Heart left ventricle (tissue), 16 donors: ENCODE measurements around the gene GRIA3. TPM values are rescaled to one million over a fixed set of nuclear protein-coding genes. Genes with fewer than 3 reads are reported as not detected.

Experiments used
- ATAC-seq, 4 donors: fragments of 200-7000 bp; cut with Tn5 transposase; one replicate each; pipeline ENCODE4 v1.9.1; 2020 to 2022; ENCODE audit warnings: moderate library complexity in 4 of 4, mild to moderate bottlenecking in 3 of 4, moderate number of reproducible peaks in 1 of 4
- DNase-seq, 5 donors: peaks; one replicate each; pipeline ENCODE4 v3.0.0-alpha.2; 2020
- H3K27ac ChIP-seq, 12 donors: fragments of 200-600 bp; sonication (generic) in 4 of 12; one replicate each; pipeline versions ENCODE4 v1.5.0 to v1.8.0; 2016 to 2022; ENCODE audit warnings: mild to moderate bottlenecking in 2 of 12
- H3K27me3 ChIP-seq, 9 donors: fragments of 200-600 bp; sonication (generic) in 2 of 9; one replicate each; pipeline versions ENCODE4 v1.5.1 to v1.8.0; 2016 to 2022; ENCODE audit warnings: mild to moderate bottlenecking in 3 of 9
- H3K36me3 ChIP-seq, 9 donors: fragments of 200-600 bp; sonication (generic) in 2 of 9; one replicate each; pipeline versions ENCODE4 v1.5.0 to v1.8.0; 2018 to 2022; ENCODE audit warnings: mild to moderate bottlenecking in 2 of 9
- H3K4me1 ChIP-seq, 12 donors: fragments of 200-600 bp; sonication (generic) in 4 of 12; one replicate each; pipeline versions ENCODE4 v1.5.0 to v1.8.0; 2016 to 2022; ENCODE audit warnings: mild to moderate bottlenecking in 3 of 12
- H3K4me3 ChIP-seq, 12 donors: fragments of 200-600 bp; sonication (generic) in 4 of 12; one replicate each; pipeline versions ENCODE4 v1.5.0 to v1.8.0; 2017 to 2022; ENCODE audit warnings: mild to moderate bottlenecking in 9 of 12, moderate library complexity in 4 of 12
- H3K9me3 ChIP-seq, 12 donors: fragments of 200-600 bp; sonication (generic) in 4 of 12; one replicate each; pipeline versions ENCODE4 v1.5.0 to v1.8.0; 2016 to 2022; ENCODE audit warnings: mild to moderate bottlenecking in 1 of 12
- POLR2A ChIP-seq, 2 donors: fragments of 450-650 bp; IDR thresholded peaks; one replicate each; pipeline ENCODE4 v1.6.1; 2017; ENCODE audit warnings: antibody characterized with exemption in 2 of 2, mild to moderate bottlenecking in 2 of 2, moderate library complexity in 2 of 2
- WGBS, 4 donors: extraction: QIAGEN DNeasy Blood & Tissue Kit in 2 of 4; methylation state at CpG; one replicate each; pipeline versions ENCODE4 v1.1.5 to v1.1.7; 2013 to 2018; 5-methylcytosine and 5-hydroxymethylcytosine counted together
- intact Hi-C, 10 donors: fragments of 100-400 bp; cut with DNase I; formaldehyde crosslinking; loops; one replicate each; pipeline versions ENCODE4 v1.11.1 to v1.14.2; 2022
- polyA plus RNA-seq, 2 donors: library from polyadenylated mRNA; stranded (reverse); fragments of 200-250 nt; gene quantifications; one replicate each; pipeline ENCODE4 v1.2.3, GENCODE V29; 2013
- total RNA-seq, 9 donors: library from RNA; depleted of rRNA in 2 of 9; stranded (reverse); fragments of >200 nt in 2 of 9; fragmentation: NEBNext Ultra II Directional in 3 of 9; extraction: Animal tissue kit (Norgen Biotek cat#: 25700) in 3 of 9; gene quantifications; one replicate each; pipeline versions ENCODE4 v1.1.0 to v1.2.4, GENCODE V29; 2016 to 2023
- TF ChIP-seq, protein P1 (sequence below), 12 donors: fragments of 200-600 bp; sonication (generic) in 4 of 12; IDR thresholded peaks; one replicate each; pipeline versions ENCODE4 v1.5.0 to v1.8.0; 2018 to 2022; ENCODE audit warnings: antibody characterized with exemption in 12 of 12, mild to moderate bottlenecking in 5 of 12
- donor health status: ischemic (EF 13 %, LVEDD 7.1; RV severe dilation, severe dysfunction).
- donor health status: healthy with polysubstance abuse.
- donor health status: DM: no; HTN: yes; CAD: no.
- donor health status: DM: no; HTN: no; CAD: no.
- donor health status: ischemic (EF 25% LVEDD 6.9; RV normal size, moderate dysfunction).
- donor health status: ischemic (EF 25% LVEDD 5.7; RV mildly dilated, moderate dysfunction).
- donor health status: healthy.
- donor health status: DM: yes; HTN: yes; CAD: no.
- donor health status: ischemic (EF 35%, LVEDD 5.7; RV mildly dilated, moderate dysfunction).
- donor health status: nonischemic (EF 11% LVEDD 7.7; RV severe dilation, severe dysfunction).
- donor health status: DM: yes; HTN: yes; CAD: no.
- donor health status: PGD.
- donor health status: ischemic (EF 29% LVEDD 5.4; RV normal size, mild dysfunction).
- donor health status: nonischemic (EF 23%, LVEDD 6.1; RV moderate dilation, normal function).

Gene GRIA3
- total and polyA plus RNA-seq, 11 donors = 0.07 to 12.9 (median 1.00) TPM

DNA sequence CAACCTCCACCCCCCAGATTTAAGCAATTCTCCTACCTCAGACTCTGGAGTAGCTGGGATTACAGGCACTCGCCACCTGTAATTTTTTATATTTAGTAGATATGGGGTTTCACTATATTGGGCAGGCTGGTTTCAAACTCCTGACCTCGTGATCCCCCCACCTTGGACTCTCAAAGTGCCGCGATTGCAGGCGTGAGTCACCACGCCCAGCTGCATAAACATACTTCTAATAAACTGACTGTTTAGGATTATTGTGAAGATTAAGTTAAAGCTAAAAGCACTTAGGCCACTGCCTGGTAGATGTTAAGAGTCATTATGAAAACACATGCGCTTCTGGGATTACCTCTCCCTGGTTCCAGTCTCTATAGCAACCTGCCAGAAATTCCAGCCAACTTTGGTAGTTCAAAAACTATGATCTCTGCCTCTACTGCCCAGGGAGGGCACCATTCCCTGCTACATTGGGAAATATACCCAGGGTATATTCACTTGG is 30.2 kb upstream of the GRIA3 start:
- no peak overlapping the region for H3K4me3 ChIP-seq
- no peaks in the 10 kb centered on the region for H3K4me1 ChIP-seq
- H3K27me3 ChIP-seq = no peaks in the 10 kb centered on the region
- no peaks in the 10 kb centered on the region for H3K9me3 ChIP-seq
- TF ChIP-seq POLR2A (IDR thresholded peaks at IDR 0.05) = no peak
- TF ChIP-seq, protein P1, sequence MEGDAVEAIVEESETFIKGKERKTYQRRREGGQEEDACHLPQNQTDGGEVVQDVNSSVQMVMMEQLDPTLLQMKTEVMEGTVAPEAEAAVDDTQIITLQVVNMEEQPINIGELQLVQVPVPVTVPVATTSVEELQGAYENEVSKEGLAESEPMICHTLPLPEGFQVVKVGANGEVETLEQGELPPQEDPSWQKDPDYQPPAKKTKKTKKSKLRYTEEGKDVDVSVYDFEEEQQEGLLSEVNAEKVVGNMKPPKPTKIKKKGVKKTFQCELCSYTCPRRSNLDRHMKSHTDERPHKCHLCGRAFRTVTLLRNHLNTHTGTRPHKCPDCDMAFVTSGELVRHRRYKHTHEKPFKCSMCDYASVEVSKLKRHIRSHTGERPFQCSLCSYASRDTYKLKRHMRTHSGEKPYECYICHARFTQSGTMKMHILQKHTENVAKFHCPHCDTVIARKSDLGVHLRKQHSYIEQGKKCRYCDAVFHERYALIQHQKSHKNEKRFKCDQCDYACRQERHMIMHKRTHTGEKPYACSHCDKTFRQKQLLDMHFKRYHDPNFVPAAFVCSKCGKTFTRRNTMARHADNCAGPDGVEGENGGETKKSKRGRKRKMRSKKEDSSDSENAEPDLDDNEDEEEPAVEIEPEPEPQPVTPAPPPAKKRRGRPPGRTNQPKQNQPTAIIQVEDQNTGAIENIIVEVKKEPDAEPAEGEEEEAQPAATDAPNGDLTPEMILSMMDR (IDR thresholded peaks at IDR 0.05) = no peak
- ATAC-seq (no peak), DNase-seq (no peak)
- intact Hi-C loops = no loop called here
- 61 to 80% (median 64%) methylated on average over 7 of the region's 7 CpGs for WGBS, 4 donors
- no peaks in the 10 kb centered on the region for H3K36me3 ChIP-seq
- H3K27ac ChIP-seq = no peak overlapping the region

DNA sequence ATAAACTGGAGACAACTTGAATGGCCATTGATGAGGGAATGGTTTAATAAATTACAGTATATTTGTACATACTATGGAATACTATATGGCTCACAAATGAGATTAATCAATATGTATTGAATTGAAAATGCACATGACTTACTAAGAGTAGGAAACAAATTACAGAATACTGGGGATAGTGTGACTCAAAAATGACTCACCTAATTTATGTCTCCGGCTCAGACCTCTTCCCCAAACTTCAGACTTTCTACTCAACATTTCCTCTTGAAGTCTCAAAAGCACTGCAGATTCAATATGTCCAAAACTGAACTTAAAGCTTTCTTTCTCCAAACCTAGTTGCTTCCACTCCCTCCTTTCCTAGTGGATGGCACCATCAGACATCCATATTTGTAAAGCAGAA is 28.8 kb upstream of the GRIA3 start:
- TF ChIP-seq, protein P1 (IDR thresholded peaks at IDR 0.05) = no peak
- no peak for TF ChIP-seq POLR2A (IDR thresholded peaks at IDR 0.05)
- WGBS, 4 donors = 79 to 96% (median 86%) methylated on average over 1 of the region's 1 CpG
- H3K36me3 ChIP-seq = no peaks in the 10 kb centered on the region
- H3K9me3 ChIP-seq = no peaks in the 10 kb centered on the region
- intact Hi-C loops = no loop called here
- no peak overlapping the region for H3K4me3 ChIP-seq
- H3K27me3 ChIP-seq = no peaks in the 10 kb centered on the region
- ATAC-seq (no peak), DNase-seq (no peak)
- H3K4me1 ChIP-seq = no peaks in the 10 kb centered on the region
- no peak overlapping the region for H3K27ac ChIP-seq

DNA sequence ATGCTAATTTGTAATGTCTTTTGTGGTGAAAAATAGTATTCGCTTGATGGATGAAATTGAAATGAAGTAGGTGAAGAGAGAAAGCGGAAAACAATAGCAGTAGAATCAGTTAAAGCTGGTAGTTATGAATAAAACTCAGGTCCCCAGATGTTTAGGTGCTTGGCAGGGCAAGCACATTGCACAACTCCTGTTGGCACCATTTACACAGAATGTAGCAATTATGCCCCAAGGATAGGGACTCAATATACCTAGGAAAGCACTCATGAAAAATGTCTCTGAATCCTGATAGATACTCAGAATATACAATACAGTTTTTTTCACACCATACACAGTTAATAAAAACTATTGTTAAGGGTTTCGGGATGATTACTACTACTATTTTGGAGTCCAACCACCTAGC is 26.5 kb upstream of the GRIA3 start:
- WGBS, 4 donors = 72 to 93% (median 79%) methylated on average over 3 of the region's 3 CpGs
- Histone ChIP-seq H3K27ac (no peak overlapping the region), H3K36me3 (no peaks in the 10 kb centered on the region), H3K4me3 (no peak overlapping the region), H3K4me1 (no peaks in the 10 kb centered on the region), H3K9me3 (peaks cover 0 to 13% (median 0%) of the 10 kb centered on the region in 12 donors), H3K27me3 (no peaks in the 10 kb centered on the region)
- TF ChIP-seq, protein P1 (IDR thresholded peaks at IDR 0.05) = no peak
- no peak for TF ChIP-seq POLR2A (IDR thresholded peaks at IDR 0.05)
- intact Hi-C loops = no loop called here
- no peak for DNase-seq
- no peak for ATAC-seq

DNA sequence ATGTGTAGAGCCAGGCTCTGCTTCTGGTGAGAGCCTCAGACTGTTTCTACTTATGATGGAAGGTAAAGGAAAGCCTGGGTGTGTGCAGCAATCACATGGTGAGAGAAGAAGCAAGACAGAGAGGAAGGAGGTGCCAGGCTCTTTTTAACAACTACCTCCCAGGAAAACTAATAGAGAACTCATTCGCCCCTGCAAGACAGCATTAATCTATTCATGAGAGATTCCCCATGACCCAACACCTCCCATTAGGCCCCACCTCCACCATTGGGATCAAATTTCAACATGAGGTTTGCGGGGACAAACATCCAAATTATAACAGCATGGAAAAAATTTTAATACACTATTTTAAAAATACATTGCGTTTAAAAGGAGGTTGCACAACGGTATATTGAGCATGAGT is 24.7 kb upstream of the GRIA3 start:
- ATAC-seq (no peak), DNase-seq (no peak)
- Histone ChIP-seq H3K27me3 (no peaks in the 10 kb centered on the region), H3K36me3 (no peaks in the 10 kb centered on the region), H3K4me1 (no peaks in the 10 kb centered on the region), H3K4me3 (no peak overlapping the region), H3K9me3 (peaks cover 0 to 13% (median 0%) of the 10 kb centered on the region in 12 donors), H3K27ac (no peak overlapping the region)
- TF ChIP-seq, protein P1 (IDR thresholded peaks at IDR 0.05) = no peak
- TF ChIP-seq POLR2A (IDR thresholded peaks at IDR 0.05) = no peak
- 61 to 85% (median 65%) methylated on average over 4 of the region's 4 CpGs for WGBS, 4 donors
- intact Hi-C loops = no loop called here
